Testis (tissue), 2 donors: Measurements from ENCODE around the gene MYO18A.

Experiments used
- POLR2A ChIP-seq: fragments of 450-650 bp; IDR thresholded peaks from one replicate; pipeline ENCODE4 v1.6.1; 2017; ENCODE audit warnings: antibody characterized with exemption, mild to moderate bottlenecking, moderate library complexity
- TF ChIP-seq, protein P1 (sequence below), 3 experiments: fragments of 450-650 bp in 2 of 3; fragments of 200-600 bp in 1 of 3; sonication (generic) in 1 of 3; IDR thresholded peaks; one replicate each; pipeline ENCODE4 v1.5.1; 2016 to 2019; ENCODE audit warnings: antibody characterized with exemption in 3 of 3, mild to moderate bottlenecking in 2 of 3, moderate library complexity in 1 of 3

DNA sequence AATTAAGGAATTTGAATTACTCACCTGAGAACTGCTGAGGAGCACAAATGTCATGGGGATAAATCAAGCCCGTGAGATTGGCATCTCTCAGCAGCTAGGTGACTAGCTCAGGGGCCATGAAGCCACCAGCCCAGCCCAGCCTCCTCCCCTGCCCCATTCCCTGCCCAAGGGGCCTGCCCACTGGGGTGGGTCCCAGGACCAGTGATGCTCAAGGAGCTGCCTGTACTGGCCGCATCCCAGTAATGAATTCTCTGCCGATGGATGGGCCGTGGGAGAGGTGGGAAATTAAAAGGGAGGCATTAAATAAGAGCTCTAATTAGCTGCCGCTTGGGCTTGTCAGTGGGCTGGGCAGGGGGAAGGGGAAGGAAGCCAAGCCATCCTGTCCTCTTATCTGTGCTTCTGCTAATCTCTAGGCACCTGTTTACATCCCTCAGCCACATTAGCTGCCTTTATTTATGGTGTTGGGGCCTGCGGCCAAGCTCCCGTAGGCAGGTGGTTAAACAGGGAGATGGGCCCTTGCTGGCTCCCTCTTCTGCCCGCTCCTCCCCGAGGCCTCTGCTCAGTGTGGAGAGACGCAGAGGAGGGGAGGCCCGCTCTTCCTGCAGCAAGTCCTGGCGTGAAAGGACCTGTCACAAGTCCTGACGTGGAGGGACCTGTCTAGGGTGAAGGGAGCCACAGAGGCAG is 88.5 kb downstream of the MYO18A start:
- TF ChIP-seq, protein P1, sequence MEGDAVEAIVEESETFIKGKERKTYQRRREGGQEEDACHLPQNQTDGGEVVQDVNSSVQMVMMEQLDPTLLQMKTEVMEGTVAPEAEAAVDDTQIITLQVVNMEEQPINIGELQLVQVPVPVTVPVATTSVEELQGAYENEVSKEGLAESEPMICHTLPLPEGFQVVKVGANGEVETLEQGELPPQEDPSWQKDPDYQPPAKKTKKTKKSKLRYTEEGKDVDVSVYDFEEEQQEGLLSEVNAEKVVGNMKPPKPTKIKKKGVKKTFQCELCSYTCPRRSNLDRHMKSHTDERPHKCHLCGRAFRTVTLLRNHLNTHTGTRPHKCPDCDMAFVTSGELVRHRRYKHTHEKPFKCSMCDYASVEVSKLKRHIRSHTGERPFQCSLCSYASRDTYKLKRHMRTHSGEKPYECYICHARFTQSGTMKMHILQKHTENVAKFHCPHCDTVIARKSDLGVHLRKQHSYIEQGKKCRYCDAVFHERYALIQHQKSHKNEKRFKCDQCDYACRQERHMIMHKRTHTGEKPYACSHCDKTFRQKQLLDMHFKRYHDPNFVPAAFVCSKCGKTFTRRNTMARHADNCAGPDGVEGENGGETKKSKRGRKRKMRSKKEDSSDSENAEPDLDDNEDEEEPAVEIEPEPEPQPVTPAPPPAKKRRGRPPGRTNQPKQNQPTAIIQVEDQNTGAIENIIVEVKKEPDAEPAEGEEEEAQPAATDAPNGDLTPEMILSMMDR (IDR thresholded peaks at IDR 0.05) = no peak
- no peak for TF ChIP-seq POLR2A
